ENCODE results near the gene RPS6KA4.

DNA sequence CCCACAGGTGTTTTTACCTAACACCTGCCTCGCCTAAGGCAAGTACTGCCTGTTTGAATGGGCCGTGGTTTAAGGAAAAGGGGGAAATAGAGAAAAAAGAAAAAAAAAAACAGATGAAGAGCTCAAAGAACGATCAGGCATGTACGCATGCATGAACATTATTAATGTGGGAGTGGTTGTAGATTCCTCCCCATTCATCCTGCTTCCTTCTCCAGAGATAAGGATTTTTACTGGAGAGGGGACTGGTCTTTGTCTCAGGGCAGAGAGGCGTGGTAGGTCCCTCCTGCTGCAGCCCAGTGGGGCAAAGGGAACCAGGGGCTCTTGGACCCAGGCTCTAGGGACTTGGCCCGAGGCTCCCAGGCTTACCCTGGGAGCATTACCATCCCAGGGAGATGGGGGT, 23.1 kb downstream of the RPS6KA4 start:
- no peak for TF ChIP-seq POLR2A (IDR thresholded peaks at IDR 0.05)
- TF ChIP-seq, protein P1, sequence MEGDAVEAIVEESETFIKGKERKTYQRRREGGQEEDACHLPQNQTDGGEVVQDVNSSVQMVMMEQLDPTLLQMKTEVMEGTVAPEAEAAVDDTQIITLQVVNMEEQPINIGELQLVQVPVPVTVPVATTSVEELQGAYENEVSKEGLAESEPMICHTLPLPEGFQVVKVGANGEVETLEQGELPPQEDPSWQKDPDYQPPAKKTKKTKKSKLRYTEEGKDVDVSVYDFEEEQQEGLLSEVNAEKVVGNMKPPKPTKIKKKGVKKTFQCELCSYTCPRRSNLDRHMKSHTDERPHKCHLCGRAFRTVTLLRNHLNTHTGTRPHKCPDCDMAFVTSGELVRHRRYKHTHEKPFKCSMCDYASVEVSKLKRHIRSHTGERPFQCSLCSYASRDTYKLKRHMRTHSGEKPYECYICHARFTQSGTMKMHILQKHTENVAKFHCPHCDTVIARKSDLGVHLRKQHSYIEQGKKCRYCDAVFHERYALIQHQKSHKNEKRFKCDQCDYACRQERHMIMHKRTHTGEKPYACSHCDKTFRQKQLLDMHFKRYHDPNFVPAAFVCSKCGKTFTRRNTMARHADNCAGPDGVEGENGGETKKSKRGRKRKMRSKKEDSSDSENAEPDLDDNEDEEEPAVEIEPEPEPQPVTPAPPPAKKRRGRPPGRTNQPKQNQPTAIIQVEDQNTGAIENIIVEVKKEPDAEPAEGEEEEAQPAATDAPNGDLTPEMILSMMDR (IDR thresholded peaks at IDR 0.05), result no peak

Measured in tibial nerve (tissue), 3 donors.